PC-3 (cell line): ENCODE results near the gene SLC43A1.

Experiments used
- EZH2phosphoT487 ChIP-seq: fragments of 300-600 bp; sonication (generic); IDR thresholded peaks from 2 replicates; pipeline ENCODE4 v1.6.1; 2018; ENCODE audit warnings: mild to moderate bottlenecking, antibody characterized with exemption, low read length, borderline replicate concordance
- TF ChIP-seq, protein P1 (sequence below): fragments of 300-600 bp; sonication (generic); conservative IDR thresholded peaks from 2 replicates; pipeline ENCODE4 v1.5.1; 2017; ENCODE audit warnings: antibody characterized with exemption, low read depth, mild to moderate bottlenecking, low read length

DNA sequence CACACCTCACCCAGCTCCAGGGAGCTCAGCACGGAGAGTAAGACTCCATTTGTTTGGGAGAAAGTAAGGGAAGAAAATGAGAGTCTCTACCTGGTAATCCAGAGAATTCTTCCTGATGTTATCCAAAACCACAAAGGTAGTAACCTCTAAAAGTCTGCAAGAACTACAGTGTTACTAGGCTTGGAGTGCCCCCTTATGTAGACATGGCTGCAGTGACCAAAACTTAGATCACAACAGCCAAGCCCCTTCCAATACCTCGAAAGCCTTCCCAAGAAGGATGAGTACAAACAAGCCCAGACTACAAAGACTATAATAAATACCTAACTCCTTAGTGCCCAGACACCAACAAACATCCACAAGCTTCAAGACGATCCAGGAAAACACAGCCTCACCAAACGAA lies 47.1 kb upstream of the SLC43A1 start:
- TF ChIP-seq, protein P1, sequence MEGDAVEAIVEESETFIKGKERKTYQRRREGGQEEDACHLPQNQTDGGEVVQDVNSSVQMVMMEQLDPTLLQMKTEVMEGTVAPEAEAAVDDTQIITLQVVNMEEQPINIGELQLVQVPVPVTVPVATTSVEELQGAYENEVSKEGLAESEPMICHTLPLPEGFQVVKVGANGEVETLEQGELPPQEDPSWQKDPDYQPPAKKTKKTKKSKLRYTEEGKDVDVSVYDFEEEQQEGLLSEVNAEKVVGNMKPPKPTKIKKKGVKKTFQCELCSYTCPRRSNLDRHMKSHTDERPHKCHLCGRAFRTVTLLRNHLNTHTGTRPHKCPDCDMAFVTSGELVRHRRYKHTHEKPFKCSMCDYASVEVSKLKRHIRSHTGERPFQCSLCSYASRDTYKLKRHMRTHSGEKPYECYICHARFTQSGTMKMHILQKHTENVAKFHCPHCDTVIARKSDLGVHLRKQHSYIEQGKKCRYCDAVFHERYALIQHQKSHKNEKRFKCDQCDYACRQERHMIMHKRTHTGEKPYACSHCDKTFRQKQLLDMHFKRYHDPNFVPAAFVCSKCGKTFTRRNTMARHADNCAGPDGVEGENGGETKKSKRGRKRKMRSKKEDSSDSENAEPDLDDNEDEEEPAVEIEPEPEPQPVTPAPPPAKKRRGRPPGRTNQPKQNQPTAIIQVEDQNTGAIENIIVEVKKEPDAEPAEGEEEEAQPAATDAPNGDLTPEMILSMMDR, result peak; percentile 37; the same call in 1 of the 2 replicates
- TF ChIP-seq EZH2phosphoT487, result no peak
